Measurements from ENCODE around the gene MUSK.

MUSK gene

DNA sequence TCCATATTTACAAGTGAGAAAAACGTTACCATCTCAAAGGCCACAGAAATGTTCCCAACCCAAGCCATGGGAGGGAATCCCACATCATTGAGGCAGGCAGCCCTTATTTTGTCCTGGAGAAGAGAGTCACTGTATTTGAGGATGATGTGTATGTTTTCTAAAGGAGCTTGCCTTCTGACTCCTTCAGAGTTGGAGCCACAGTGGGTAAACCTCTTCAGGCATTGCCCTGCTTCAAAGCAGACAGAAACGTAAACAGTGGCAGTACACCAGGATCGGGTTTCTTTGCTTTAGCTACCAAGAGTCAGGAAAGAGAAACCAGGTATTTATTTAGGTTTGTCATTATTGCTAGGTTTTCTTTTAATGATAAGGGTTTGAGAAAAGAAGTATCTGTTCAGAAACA is 45.7 kb downstream of the MUSK start:
- DNase-seq (ENCODE audit: insufficient read length, low spot score) (no peak), FAIRE-seq (peak; percentile 90)
- TF ChIP-seq POLR2A (IDR thresholded peaks at IDR 0.05; ENCODE audit: low read depth, low read length), result no peak

DNA sequence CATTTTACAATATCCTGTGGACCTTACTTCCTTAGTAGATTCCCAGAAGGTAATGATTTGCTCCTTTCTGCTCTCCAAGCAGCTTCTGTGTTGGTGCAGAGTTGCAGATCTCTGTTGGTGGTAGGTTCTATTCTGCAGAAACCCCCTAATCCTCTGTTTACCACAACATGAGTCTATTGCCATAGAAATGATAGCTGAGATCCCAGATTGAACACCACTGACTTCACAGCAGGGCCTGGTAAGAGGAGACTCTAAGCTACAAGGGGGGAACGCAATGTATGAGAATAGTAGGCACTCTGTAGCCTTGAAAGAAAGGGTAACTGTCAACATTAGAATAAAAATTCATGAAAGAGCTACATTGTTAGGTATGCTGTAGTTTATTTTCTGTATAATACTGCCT is 59.5 kb downstream of the MUSK start:
- DNase-seq (ENCODE audit: insufficient read length, low spot score), result no peak
- no peak for FAIRE-seq
- no peak for TF ChIP-seq POLR2A (IDR thresholded peaks at IDR 0.05; ENCODE audit: low read depth, low read length)

DNA sequence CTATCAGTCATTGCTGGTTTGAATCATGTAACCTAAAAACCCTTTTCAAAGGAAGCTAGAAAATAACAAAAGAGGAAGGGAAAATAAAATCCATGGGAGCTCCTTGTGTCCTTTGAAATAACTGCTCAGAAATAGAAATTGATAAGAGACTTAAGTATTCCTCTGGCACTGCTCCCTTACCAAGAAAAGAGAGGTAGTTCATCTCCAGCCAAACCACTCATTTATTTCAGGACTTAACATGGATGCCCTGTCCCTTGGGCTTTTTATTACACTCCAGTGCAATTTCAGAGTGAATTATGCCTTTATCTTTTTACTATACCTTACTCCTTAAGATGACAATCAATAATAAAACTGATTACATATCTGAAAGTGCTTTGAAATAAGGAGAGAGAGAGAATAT is 61.0 kb downstream of the MUSK start:
- DNase-seq (ENCODE audit: insufficient read length, low spot score) (no peak), FAIRE-seq (peak; percentile 77)
- TF ChIP-seq POLR2A (IDR thresholded peaks at IDR 0.05; ENCODE audit: low read depth, low read length), result no peak

DNA sequence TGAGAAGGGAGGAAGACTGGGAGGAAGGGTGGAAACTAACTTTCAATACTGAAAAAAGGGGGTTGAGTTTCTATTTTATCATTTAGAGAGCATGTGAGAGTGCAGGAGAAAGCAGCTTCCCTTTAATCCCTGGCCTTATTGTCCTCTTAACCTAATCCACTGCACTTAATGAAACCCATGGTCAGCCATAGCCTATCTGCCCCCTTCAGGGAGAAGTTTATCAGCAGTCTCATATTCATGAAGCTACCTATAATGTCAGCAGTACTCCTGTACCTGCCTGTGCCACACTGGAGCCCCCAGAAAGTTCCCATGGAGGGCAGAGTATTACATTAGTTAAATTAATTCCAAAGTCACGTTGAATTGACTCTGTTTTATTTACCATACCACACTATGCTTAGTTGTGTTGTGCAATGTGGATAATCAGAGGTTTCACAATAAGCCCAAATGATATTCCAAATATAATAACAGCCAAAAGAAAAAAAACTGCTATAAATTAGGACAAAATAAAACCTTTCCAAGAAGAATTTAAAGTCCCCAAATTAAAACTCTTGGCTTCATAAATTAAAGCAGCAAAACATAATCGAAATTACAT is 62.9 kb downstream of the MUSK start:
- no peak for TF ChIP-seq POLR2A (IDR thresholded peaks at IDR 0.05; ENCODE audit: low read depth, low read length)
- peak; percentile 83 for FAIRE-seq
- no peak for DNase-seq (ENCODE audit: insufficient read length, low spot score)

DNA sequence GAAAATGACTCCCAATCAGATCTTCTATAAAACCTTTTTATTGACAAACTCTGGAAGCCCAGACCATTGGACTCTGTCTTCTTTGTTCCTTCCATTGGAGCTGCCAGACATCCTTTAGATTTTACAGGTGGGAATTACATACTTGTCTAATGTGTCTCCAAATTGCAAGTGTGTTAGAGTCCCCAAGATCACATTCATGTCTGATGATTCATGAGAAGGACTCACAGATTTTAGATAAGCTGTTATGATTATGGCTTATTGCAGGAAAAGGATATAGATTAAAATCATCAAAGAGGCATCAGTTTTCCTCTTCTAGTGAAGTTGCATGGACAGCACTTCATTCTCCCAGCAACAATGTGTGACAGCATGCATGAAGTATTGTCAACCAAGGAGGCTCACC is 70.4 kb downstream of the MUSK start:
- no peak for TF ChIP-seq POLR2A (IDR thresholded peaks at IDR 0.05; ENCODE audit: low read depth, low read length)
- DNase-seq (ENCODE audit: insufficient read length, low spot score) (no peak), FAIRE-seq (peak; percentile 50)

DNA sequence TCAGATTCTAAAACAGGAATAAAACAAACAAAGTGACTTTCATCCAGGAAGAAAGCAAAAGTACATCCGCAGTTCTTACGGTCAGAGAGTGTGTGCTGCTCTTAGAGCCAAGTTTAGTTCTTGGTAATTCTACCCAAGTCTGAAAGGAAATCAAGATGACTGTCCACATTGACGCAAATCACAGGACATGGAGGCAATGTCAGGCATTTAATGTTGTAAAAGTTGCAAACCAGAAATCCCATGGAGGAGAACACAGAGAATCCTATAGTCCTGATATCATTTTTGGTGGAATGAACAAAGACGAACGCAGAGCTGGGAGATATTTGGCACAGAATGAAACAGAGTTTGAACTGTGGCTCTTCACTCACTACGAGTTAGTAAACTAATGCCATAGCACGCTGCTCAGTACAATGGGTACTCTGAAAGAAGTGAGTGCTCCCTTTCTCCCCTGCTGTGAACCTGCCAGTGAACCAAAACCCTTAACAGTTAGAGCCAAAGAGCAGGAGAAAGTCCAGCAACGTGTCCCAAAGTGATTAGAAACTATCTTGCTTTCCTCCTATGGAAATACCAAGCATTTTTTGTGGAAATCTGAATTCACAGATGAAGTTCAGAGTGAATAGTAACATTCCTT is 74.3 kb downstream of the MUSK start:
- no peak for DNase-seq (ENCODE audit: insufficient read length, low spot score)
- no peak for TF ChIP-seq POLR2A (IDR thresholded peaks at IDR 0.05; ENCODE audit: low read depth, low read length)
- FAIRE-seq, result peak; percentile 91

DNA sequence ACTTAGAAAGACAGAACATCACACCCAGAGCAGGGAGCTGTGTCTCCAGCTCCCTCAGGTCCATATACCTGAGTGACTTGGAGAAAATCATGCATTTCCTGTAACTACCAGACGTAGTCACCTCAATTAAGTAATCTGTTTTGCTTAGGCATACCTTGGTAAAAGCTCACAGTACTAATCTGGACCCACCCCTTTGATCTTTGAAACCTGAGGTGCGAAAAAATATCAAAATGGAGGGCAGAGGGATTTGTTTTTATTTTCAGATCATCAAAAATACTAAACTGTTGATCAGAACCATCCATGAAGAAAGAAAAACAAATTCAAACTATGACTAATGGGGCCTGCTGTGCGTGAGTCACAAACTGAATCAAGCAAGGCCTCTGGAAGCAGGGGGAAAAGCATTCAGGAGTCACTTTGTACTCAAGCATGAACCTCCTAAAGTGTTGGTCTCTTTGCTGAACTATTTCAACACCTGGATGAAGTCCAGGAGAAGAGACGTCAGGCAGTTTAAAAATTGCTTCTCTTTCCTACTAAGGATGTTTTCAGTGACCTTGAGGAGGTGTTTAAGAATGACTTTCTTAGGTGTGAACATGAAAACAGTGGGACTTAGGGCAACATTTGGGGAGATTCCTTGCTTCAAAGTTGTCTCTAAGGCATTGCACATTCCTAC is 76.3 kb downstream of the MUSK start:
- peak; percentile 99 for FAIRE-seq
- DNase-seq (ENCODE audit: insufficient read length, low spot score), result peak; percentile 40
- no peak for TF ChIP-seq POLR2A (IDR thresholded peaks at IDR 0.05; ENCODE audit: low read depth, low read length)

DNA sequence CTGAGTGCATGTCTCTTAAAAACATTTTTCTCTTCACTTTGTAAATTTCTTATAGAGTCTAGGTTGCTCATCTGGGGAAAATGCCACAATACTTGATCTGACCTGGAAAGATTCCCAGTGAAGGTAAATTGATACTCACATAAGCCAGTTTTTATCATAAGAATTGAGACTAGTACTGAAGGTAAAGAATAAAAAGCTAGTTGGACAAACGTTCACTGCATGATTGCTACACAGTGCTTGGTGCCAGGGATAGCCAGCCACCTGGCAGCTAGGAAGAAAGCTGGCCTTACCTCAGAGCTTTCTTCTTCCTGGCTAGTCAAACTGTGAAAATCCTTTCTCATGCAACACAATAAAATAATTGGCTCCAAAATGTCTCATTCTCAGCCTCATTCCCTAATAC is 77.1 kb downstream of the MUSK start:
- DNase-seq (ENCODE audit: insufficient read length, low spot score) (no peak), FAIRE-seq (no peak)
- TF ChIP-seq POLR2A (IDR thresholded peaks at IDR 0.05; ENCODE audit: low read depth, low read length), result no peak

DNA sequence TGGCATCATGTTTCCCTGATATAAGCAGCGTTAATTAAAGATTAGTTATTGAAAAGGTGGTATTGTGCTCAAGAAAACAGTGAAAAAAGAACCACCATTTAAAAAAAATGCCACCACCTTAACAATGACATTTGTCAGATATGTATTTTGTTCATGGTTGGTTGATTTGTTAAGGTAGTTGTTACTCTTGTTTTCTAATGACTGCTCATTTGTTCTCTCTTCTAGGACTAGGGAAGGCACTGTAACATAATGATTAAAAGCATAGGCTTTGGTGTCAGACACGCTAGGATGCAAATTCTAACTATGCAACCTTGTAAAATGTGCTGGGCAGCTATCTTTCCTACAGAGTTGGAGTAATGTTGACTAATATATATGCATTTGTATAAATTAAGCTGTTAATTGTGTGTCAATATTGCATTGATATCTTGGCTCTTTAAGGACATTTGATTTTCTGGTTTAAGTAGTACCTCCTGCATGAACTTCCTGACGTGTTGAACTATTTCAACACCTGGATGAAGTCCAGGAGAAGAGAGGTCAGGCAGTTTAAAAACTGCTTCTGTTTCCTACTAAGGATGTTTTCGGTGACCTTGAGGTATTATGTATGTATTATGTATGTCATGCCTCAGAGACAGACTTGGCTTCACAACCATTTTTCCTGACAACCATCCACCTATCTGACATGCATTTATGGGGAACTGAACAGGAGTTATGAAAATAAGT is 77.8 kb downstream of the MUSK start:
- FAIRE-seq, result peak; percentile 33
- DNase-seq (ENCODE audit: insufficient read length, low spot score), result no peak
- TF ChIP-seq POLR2A (IDR thresholded peaks at IDR 0.05; ENCODE audit: low read depth, low read length), result no peak

DNA sequence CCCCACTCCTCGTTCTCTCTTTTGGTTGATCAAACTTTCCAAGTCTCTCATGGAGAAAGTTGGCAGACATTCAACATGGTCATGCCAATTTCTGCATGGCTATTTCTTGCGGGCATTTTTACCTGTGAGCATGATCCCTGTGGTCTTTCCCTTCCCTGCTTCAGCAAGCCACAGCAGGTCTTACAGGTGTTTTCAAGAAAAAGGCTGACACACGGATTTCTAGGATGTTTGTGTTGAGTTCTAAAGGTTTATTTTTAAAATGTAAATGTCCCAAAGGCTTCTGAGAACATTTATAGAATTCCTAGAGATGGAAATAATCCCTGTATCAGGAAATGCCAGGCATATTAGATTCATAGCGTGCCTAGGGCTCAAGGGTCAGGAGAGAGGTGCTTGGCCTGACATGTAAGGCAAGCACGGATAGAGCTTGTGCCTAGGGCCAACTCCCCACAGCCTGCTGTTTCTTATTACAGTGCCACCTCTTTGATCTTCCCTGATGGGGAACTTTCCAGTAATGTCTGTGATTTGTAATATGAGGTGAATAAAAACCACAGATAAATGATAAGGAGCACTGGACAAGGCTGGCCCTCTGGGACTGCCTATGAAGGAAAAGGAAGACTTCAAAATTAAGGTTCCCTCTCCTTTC is 79.8 kb downstream of the MUSK start:
- FAIRE-seq (no peak), DNase-seq (ENCODE audit: insufficient read length, low spot score) (no peak)
- TF ChIP-seq POLR2A (IDR thresholded peaks at IDR 0.05; ENCODE audit: low read depth, low read length), result no peak

DNA sequence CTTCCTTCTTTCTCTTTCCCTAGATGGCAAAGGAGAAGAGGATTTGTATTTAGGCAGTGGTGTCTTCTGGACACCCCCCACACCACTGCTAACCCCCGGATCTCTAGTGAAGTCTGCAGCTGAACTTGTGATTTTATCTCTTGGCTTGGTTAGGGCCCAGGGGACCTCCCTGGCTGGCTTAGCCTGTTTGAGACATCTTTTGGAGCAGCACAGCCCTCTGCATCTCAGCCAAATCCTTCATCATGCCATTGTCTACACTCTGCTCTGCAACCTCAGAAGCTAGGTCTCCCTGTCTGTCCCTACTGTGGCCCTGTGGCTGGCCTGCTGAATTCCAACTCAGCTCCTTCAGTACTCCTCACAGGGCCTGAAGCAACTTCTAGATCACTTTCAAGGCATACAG is 81.7 kb downstream of the MUSK start:
- DNase-seq (ENCODE audit: insufficient read length, low spot score) (no peak), FAIRE-seq (no peak)
- no peak for TF ChIP-seq POLR2A (IDR thresholded peaks at IDR 0.05; ENCODE audit: low read depth, low read length)

DNA sequence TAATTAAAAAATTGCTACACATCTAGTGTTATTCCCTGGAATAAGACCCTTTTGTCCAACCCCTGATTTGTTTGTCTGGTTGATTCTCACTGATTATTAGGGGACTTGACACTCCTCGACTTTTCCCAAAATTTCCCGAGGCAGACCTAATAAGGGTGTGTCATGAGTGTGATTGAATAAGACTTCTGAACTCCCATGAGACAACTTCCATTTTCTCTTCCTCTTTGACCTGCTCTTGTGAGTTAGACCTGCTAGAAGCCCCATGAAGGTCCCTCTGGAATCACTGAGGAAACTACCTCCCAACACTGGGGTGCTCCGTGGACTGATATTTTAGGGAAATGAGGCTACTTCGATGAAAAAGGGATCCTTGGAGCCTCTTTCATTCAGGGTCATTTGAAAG is 83.4 kb downstream of the MUSK start:
- FAIRE-seq (no peak), DNase-seq (ENCODE audit: insufficient read length, low spot score) (no peak)
- TF ChIP-seq POLR2A (IDR thresholded peaks at IDR 0.05; ENCODE audit: low read depth, low read length), result no peak

DNA sequence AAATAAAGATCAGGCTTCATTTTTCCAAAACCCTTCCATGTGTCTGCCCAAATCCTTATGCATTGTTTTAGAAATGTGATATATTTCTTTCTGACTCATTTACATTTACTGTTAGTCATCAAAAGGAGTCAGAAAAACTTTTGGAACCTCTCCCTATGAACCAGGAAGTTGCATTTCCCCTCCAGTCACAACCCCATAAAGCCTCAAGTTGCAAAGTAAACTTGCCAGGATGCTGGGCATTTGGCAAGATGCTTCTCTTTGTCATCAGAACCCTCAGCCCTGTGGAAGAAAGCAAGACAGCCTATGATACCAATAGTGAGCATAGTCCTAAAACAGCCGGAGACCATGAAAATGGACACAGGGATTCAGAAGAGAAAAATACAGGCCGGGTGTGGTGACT is 84.2 kb downstream of the MUSK start:
- FAIRE-seq, result peak; percentile 99
- TF ChIP-seq POLR2A (IDR thresholded peaks at IDR 0.05; ENCODE audit: low read depth, low read length), result no peak
- DNase-seq (ENCODE audit: insufficient read length, low spot score), result peak; percentile 69

DNA sequence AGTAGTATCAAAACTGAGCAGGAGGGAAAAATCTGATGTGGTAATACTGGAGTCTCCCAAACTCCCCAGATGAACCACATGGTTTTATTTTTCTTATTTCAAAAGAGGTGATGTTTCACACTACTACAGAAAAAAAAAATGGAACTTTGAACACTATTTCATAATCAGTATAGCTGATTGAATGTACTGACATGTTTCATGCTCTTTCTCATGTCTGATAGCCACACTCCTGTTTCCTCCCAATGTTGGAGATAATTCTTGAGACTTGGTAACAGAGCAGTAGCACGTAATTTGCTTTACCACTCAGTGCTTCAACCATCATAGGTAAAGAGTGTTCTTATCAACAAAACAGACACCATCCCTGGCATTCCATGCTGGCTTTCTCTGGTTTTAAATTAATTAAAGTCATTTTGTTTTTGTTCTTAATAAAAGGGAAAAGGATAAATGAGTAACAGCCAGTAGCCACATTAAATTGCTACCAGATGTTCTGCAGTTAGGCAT is 85.2 kb downstream of the MUSK start:
- DNase-seq (ENCODE audit: insufficient read length, low spot score) (no peak), FAIRE-seq (no peak)
- no peak for TF ChIP-seq POLR2A (IDR thresholded peaks at IDR 0.05; ENCODE audit: low read depth, low read length)
